ENCODE results near the gene MS4A3.
"Not testable (repeated sequence)": the region's sequence is repeated elsewhere in the genome, so short reads cannot be mapped to it uniquely, and the experiment has no call there.

The MS4A3 gene, protein sequence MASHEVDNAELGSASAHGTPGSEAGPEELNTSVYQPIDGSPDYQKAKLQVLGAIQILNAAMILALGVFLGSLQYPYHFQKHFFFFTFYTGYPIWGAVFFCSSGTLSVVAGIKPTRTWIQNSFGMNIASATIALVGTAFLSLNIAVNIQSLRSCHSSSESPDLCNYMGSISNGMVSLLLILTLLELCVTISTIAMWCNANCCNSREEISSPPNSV

GRCh38 chr11:60056349-60056969, at the start of gene MS4A3:
TSS of gene MS4A3 (plus strand) at chr11:60056665. CDS start at chr11:60061161, 4,496 bp downstream.
- no peak for DNase-seq

DNA sequence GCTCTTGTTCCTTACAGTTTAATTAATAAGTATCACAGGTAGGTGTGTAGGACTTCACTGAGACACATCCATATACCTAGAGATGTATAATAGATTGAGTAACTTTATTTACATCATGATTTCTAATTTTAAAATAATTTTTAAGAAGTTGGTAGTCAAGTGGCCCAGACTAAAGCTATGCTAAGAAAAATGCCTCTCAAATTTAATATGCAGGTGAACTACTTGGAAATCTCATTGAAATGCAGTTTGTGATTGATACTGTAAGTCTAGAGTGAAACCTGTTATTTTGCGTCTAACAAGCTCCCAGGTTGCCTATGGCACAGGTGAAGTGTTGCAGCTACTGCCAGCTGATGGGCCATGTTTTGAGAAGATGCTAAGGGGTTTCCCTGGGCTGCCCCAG, 39.6 kb upstream of the MS4A3 start, which contains the start of gene OOSP4B:
Gene OOSP4B (plus strand): TSS at position 301 of the 400 bp plus-strand sequence.
- no peak for DNase-seq

GRCh38 chr11:60018058-60018457, 38.4 kb upstream of the MS4A3 start:
- no peak for DNase-seq

- not testable (repeated sequence) for DNase-seq
Observed at GRCh38 chr11:60020376-60020775, 36.1 kb upstream of the MS4A3 start.

DNA sequence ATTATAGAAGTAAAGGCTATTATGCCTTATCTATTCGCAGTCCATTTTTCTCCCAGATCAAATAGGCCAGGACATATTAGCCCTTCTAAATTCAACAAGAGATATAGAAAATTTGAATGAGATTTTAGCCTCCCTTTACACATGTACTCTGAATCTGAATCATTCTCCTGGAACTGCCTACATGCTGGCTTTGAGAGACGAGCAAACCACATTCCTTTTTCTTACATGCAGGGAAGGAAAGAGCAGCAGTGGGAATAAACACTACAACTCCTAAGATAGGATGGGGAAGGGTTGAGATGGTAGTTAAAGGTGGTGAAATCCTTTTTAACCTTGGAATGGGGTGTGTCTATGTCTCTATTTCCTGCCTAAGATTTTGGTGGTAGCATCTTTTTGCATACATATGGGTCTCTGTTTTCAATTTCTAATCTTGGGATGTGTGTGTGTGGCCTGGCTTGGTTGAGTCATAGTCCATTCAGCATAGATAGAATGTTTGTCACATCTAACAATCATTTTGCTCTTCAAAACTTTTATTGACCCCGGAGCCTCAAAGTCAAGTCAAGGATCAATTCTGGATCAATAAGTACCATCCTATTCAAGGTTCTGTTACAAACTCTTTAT, 27.3 kb upstream of the MS4A3 start:
- DNase-seq, result no peak

GRCh38 chr11:60040109-60040508, 16.4 kb upstream of the MS4A3 start, which contains the start of gene OOSP2:
TSS of gene OOSP2 (plus strand) at chr11:60040409. CDS start at chr11:60040460, 51 bp downstream.
- no peak for DNase-seq

DNA sequence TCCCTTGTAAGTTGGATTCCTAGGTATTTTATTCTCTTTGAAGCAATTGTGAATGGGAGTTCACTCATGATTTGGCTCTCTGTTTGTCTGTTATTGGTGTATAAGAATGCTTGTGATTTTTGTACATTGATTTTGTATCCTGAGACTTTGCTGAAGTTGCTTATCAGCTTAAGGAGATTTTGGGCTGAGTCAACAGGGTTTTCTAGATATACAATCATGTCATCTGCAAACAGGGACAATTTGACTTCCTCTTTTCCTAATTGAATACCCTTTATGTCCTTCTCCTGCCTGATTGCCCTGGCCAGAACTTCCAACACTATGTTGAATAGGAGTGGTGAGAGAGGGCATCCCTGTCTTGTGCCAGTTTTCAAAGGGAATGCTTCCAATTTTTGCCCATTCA, 6.0 kb upstream of the MS4A3 start:
- DNase-seq, result not testable (repeated sequence)

- DNase-seq, result not testable (repeated sequence)
Observed at GRCh38 chr11:60050839-60051238, 5.6 kb upstream of the MS4A3 start.

DNA sequence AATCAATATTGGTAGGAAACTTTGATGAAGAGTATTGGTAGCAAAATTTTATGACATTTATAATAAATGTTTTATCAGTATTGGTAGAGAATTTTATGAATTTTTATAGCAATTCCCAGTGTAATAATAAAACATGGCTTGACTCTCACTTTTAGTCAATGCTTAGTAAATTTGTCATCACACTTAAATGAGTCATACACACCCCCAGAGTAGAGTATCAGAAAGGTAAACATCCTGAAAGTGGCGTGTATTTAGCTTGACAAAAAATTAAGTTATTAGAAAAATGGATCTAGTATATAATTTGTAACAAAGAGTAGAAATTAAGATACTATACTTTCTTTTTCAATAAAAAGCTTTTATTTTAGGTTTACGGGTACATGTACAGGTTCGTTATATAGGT, 2.6 kb downstream of the MS4A3 start:
- DNase-seq, result no peak

GRCh38 chr11:60059521-60060240, 3.2 kb downstream of the MS4A3 start:
- DNase-seq, result no peak

DNA sequence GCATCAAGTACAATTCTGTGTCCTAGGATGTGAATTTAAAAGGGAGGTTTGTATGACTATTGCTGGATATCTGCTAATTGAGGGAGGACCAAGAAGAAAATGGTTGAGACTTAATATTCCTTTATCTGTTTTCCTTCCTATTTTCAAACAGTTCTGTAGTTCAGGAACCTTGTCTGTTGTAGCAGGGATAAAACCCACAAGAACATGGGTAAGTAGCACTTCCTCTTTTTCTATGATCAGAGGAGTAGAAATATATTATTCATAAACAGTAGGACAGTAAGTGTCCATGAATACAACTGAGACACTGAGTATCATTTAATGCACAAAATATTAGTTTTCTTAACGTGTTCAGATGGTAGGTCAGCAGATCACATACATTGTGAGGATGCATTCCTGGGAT, 7.6 kb downstream of the MS4A3 start:
- no peak for DNase-seq

GRCh38 chr11:60065801-60066200, 9.3 kb downstream of the MS4A3 start:
- no peak for DNase-seq

- no peak for DNase-seq
Observed at GRCh38 chr11:60069450-60069849, 13.0 kb downstream of the MS4A3 start.

DNA sequence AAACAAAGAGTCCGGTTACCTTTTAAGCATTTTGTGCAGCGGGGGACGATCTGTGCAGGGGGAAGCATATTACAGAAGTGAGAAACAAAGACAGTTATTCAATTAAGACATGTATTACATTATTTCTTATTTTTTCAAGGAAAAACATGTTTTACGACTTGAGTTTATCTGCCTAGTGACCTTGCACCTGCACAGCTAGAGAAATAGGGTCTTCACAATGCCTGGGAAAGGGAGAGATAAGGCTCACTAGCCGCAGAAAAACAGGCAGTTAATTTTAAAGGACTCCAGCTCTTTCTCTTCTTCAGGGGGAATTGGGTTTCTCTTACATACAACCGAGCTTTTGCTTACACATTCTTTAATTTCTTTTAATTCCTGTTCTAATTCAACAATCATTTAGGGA, 15.2 kb downstream of the MS4A3 start:
- DNase-seq, result not testable (repeated sequence)

DNA sequence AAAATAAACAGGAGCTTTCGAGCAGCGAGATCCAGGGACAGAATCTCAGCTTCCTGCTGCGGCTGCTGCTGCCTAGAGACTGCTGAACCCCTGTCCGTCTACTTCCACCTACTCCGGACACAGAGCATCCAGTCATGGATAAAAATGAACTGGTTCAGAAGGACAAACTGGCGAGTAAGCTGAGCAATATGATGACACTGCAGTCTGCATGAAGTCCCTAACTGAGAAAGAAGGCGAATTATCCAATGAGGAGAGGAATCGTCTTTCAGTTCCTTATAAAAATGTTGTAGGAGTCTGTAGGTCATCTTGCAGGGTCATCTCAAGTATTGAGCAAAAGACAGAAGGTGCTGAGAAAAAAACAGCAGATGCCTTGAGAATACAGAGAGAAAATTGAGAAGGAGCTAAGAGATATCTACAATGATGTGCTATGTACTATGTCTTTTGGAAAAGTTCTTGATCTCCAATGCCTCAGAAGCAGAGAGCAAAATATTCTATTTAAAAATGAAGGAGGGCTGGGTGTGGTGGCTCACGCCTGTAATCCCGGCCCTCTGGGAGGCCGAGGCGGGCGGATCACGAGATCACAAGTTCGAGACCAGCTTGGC, 20.9 kb downstream of the MS4A3 start:
- no peak for DNase-seq

GRCh38 chr11:60077981-60078380, 21.5 kb downstream of the MS4A3 start:
- DNase-seq, result no peak

- DNase-seq, result no peak
Observed at GRCh38 chr11:60078745-60079144, 22.3 kb downstream of the MS4A3 start.

GRCh38 chr11:60080535-60080934, 24.1 kb downstream of the MS4A3 start:
- DNase-seq, result no peak

- DNase-seq, result no peak
Observed at GRCh38 chr11:60084631-60085273, 28.3 kb downstream of the MS4A3 start.

- DNase-seq, result no peak
Observed at GRCh38 chr11:60085909-60086308, 29.4 kb downstream of the MS4A3 start.

- DNase-seq, result no peak
Observed at GRCh38 chr11:60087239-60087638, 30.8 kb downstream of the MS4A3 start.

GRCh38 chr11:60088364-60088763, 31.9 kb downstream of the MS4A3 start, which contains the start of gene MS4A2:
TSS of gene MS4A2 (plus strand) at chr11:60088664. CDS start at chr11:60088766, 102 bp downstream.
- no peak for DNase-seq

Data from COR-L47 (cell line).